Measurements from ENCODE around the gene CHD5.
"Not testable (repeated sequence)": the region's sequence is repeated elsewhere in the genome, so short reads cannot be mapped to it uniquely, and the experiment has no call there.

Gene CHD5

GRCh38 chr1:6180268-6180706, at the start of gene CHD5:
Gene CHD5, minus strand, starts transcription at chr1:6180321. Its CDS starts 298 bp downstream, at chr1:6180023.
- no peak for DNase-seq

- DNase-seq, result no peak
Observed at GRCh38 chr1:6225651-6226050, 45.5 kb upstream of the CHD5 start.

GRCh38 chr1:6224718-6225117, 44.6 kb upstream of the CHD5 start:
- DNase-seq, result no peak

- no peak for DNase-seq
Observed at GRCh38 chr1:6223617-6224016, 43.5 kb upstream of the CHD5 start.

GRCh38 chr1:6222636-6223035, 42.5 kb upstream of the CHD5 start:
- no peak for DNase-seq

- DNase-seq, result no peak
Observed at GRCh38 chr1:6221210-6221784, 41.2 kb upstream of the CHD5 start.

- DNase-seq, result no peak
Observed at GRCh38 chr1:6220236-6220635, 40.1 kb upstream of the CHD5 start.

GRCh38 chr1:6219641-6220040, 39.5 kb upstream of the CHD5 start:
- DNase-seq, result not testable (repeated sequence)

- DNase-seq, result no peak
Observed at GRCh38 chr1:6218375-6219164, 38.4 kb upstream of the CHD5 start.

- no peak for DNase-seq
Observed at GRCh38 chr1:6212193-6212959, 32.3 kb upstream of the CHD5 start.

- no peak for DNase-seq
Observed at GRCh38 chr1:6211731-6212130, 31.6 kb upstream of the CHD5 start.

- DNase-seq, result no peak
Observed at GRCh38 chr1:6210591-6211355, 30.7 kb upstream of the CHD5 start.

- no peak for DNase-seq
Observed at GRCh38 chr1:6209661-6210580, 29.8 kb upstream of the CHD5 start.

- no peak for DNase-seq
Observed at GRCh38 chr1:6208723-6209660, 28.9 kb upstream of the CHD5 start.

- no peak for DNase-seq
Observed at GRCh38 chr1:6207921-6208320, 27.8 kb upstream of the CHD5 start.

- no peak for DNase-seq
Observed at GRCh38 chr1:6207075-6207885, 27.2 kb upstream of the CHD5 start.

- DNase-seq, result no peak
Observed at GRCh38 chr1:6206520-6206855, 26.4 kb upstream of the CHD5 start.

- no peak for DNase-seq
Observed at GRCh38 chr1:6205849-6206519, 25.9 kb upstream of the CHD5 start, which contains the start of gene RNF207. Gene RNF207, plus strand, starts transcription at chr1:6206119. Its CDS starts 417 bp downstream, at chr1:6206536.

- DNase-seq, result no peak
Observed at GRCh38 chr1:6202256-6202655, 22.1 kb upstream of the CHD5 start.
